CD4-positive, alpha-beta T cell treated with Interleukin-15 for 1 hour (primary cell): ENCODE data around the gene NFS1.
"Not testable (repeated sequence)": the region's sequence is repeated elsewhere in the genome, so short reads cannot be mapped to it uniquely, and the experiment has no call there.

ENCODE experiments used
- DNase-seq: peaks from one replicate; pipeline ENCODE4 v3.0.0-alpha.2; 2020

The NFS1 gene

DNA sequence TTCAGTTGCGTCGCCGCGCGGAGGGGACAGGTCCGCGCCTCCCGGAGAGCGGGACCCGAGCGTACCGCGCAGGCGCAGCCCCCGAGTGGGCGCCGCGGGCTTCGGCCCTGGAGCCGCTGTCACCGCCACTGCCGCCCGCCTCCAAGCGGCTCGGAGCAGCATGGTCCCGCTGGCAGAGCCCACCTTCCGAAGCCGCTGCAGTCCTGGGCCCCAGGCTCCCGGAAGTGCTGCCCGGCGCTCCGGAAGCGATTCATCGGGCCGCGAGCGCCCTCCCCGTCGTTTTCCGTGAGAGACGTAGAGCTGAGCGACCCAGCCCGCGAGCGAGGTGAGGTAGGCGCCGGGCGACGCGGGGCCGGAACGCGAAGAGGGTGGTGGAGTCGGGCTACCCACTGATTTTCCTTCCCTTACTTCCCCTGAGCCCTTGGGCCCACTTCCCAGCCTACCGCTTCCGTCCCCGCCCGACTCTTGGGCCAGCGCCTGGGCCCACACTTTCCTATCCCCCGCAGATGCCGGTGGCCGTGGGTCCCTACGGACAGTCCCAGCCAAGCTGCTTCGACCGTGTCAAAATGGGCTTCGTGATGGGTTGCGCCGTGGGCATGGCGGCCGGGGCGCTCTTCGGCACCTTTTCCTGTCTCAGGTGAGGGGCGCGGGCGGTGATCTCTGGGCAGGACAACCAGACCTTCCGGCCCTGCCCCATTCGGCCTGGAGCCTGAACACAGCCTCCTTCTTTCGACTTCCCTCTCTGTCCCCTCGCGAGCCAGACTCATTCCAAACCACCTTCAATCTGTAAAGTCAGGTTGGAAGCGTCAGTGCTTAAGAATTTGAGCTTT, at the start of gene NFS1, which contains the start of gene ROMO1:
NFS1 (minus strand) TSS at position 226 of the 830 bp plus-strand sequence; CDS start at position 162, 64 bp downstream.
ROMO1 (plus strand) TSS at position 279 of the 830 bp plus-strand sequence; CDS start at position 507, 228 bp downstream.
- DNase-seq: peak; percentile 87

DNA sequence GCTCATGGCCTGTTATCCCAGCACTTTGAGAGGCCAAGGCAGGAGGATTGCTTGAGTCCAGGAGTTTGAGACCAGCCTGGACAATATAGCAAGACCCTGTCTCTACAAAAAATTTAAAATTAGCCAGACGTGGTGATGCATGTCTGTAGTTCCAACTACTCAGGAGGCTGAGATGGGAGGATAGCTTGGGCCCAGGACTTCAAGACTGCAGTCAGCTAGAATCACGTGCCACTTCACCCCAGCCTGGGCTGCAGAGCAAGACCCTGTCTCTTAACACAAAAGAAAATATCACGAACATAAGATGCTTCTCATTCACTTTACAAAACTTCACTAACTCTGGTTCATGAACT, 45.3 kb upstream of the NFS1 start:
- DNase-seq: not testable (repeated sequence)

DNA sequence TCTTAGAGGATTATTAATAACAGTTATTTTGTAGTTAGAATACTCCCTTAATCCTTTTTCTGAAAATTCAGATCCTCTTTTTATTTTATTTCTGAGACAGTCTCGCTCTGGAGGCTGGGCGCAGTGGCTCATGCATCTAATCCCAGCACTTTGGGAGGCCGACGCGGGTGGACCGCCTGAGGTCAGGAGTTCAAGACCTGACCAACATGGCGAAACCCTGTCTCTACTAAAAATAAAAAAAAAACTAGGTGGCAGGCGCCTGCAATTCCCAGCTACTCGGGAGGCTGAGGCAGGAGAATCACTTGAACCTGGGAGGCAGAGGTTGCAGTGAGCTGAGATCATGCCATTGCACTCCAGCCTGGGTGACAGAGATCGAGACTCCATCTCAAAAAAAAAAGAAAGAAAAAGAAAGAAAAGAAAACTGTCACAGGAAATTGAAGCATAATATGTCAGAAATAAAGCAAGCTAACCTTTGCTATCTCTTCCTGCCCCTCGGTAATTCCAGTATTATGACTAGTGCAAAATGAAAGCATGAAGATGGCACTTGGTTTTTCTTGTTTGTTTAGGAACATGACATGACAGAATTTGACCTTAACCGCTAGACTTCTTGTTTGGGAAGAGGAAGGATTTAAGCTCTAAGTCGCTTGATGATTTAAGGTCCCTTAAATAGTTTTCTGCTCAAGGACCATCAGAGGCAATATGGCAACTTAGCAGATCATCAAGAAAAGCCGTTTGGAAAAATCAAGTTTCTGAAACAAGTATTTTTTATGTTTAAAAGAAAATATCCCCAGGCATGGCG, 44.7 kb upstream of the NFS1 start:
- DNase-seq: no peak

DNA sequence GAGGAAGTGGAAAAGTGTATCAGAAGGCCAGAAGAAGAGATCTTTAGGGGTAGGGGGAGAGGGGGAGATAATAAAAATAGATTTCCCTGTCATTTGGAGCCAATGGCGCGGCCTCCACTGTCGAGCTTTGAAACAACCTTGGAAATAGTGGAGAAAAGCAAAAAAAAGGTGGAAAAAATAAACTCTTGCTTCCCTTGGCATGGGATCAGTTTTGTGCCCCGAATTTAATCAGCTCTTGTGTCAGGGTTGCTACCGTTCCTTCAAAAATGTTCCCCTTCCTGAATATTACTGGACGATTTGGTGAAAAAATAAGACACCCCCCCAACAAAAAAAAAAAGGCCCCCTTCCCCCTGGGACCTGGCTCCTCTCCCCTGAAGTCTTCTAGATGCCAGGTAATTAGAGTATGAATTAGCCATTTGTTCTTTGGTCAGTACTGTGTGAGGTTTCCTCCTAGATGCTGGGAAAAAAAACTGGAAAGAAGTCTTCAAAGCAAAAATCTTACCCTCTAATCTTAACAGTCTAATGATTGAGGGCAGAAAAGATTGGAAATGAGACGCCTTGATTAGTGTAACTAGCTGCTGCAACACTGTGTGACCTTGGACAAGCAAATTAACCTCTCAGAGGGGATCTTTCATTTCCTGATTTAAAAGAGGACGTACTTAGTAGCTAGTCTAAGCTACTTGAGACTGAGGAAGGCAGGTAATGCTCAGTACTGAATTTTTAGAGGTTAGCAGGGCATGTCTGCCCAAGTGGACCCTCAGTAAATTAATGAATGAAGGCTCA, 43.8 kb upstream of the NFS1 start:
- DNase-seq: no peak

DNA sequence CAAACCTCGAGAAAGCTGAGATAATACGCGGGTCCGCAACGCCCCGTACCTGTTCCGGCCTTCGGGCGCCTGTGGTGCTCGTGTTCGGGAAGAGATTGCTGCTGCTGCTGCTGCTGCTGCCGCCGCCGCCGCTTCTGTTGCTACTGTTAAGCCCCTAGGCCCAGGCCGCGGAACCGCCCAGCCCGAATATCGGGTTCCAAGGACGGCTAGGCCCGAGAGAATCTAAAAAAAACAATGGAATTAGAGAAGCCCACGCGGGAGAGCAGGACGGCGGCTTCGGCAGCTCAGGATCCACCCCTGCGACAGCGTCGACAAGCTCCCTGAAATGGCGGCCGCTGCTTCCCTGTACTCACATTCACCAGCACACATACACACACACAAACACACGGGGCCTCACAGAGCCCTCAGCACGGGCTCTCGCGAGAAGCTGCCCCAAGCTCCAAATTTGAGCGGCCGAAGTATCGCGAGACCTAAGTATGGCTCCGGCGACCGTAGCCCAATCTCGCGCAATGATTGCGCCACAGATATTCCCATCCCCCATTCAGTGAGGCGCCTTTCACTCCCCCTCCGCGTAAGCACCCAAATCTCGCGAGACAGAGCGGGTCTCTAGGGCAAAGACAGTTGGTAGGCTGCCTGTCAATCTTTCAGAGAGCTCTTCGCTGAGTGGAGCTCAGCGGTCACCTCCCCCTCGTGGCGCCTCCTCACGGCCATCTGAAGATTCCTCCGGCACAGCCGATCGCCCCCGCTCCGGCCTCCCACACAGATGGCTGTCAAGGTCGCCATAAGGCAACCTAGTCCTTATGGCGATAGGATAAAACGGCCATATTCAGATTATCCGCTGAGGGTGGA, 43.0 kb upstream of the NFS1 start, which contains the start of gene RBM39:
RBM39 (minus strand) TSS at position 369 of the 849 bp plus-strand sequence. CDS start 1,386 bp downstream, outside the sequence.
- DNase-seq: peak; percentile 100

DNA sequence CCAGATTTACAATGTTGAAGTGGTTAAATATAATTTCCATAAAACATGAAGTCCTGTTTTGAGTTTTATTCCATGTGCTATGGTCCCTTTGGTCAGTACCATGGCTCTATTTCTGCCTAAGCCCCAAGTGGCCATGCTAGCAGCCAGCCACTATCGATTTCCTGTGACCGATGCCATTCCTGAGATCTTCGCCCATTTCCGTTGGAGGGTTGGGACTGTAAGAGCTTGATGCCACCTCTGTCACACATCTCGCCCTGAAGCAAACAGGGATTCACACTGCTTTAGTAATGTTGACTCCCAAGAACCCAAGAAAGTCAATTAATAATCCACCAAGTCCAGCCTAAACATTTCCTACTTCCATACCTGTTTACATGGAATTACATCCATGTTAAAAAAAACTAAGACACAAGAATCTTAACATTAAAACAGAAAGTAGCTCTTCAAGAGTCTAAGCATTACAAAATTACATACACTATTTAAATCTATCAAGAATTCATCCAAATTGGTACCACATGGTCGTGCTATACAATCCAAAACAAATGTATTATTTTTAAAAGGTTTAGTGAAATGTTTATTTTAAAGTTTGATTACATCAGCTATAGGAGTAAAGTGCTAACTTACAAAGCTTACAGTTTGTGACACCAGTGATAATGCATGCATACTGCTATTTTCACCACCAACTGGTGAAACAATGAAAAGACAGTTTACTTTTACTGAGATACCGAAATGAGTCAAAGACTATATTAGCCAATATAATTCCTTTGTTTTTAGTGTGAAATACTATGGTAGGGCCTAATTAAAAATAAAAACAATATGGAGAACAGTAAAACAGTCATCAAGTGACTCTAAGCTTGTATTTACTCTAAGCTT, 40.4 kb upstream of the NFS1 start:
- DNase-seq: no peak

DNA sequence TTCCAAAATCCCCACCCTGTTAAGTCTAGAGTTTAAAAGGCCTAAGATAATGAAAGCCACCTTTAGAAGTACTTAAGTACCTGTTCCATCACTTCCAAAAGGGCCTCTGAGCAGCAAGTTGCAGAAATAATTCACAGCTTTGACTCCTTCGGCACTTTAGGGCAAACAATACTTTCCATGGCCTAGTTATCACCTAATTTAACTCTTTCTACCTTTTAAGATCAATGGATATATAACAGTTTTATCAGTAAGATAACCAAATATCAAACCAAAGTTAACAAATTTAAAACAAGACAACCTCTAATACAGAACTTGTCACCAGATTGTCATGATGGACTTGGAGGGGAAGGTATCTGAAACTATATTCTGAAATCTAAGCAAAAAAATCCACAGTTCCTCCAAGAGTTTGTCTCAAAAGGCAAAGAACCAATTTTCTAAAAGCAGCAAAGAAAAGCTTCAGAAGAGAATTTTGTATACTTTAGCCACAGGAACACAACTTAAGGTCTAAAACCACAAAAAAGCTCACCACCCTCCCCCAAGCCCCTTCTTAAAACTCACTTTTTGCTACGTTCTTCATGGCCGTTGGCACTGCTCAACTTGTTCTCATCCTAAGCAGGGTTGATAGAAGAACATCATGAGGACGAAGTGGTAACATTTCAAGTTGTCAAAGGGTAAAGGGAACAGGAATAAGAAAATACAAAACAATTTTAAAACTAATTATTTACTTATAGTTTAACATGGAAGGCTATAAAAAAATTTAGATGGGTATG, 39.4 kb upstream of the NFS1 start:
- no peak for DNase-seq

DNA sequence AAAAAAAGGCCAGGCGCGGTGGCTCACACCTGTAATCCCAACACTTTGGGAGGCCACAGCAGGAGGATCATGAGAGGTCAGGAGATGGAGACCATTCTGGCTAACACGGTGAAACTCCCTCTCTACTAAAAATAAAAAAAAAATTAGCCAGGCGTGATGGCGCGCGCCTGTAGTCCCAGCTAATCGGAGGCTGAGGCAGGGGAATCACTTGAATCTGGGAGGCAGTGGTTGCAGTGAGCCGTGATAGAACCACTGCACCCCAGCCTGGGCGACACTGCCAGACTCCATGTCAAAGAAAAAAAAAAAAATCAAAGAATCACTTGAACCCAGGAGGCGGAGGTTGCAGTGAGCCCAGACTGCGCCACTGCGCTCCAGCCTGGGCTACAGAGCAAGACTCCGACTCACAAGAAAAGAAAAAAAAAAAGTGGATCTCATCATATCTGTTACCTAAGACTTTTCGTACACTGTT, 38.7 kb upstream of the NFS1 start:
- DNase-seq: no peak

DNA sequence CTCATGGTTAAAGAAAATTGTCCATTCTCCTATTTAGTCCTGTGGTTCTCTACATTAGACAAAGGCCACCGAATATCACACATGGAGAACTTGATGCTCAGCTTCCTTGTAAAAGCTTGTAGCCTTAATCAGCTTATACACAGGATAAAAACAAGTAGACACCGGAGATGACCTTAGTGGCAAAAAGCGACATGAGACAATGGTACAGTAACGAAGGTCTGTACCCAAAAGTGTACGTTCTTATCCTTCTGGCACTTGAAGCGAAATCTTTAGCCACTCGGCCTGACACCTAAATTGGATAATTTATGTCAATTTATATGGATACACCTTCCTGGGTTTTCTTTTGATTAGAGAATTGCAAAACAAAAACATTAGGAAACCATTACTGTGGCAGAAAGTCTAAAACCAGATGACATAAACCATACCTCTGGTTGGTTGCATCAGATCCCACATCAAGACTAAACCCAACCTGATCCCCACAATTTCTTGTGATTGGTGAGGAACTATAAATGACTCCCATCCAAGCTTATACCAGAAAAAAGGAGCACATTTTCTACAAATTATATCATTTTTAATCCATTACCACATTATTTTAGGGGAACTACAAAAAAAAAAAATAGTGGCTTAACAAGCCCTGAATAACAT, 36.8 kb upstream of the NFS1 start:
- no peak for DNase-seq

DNA sequence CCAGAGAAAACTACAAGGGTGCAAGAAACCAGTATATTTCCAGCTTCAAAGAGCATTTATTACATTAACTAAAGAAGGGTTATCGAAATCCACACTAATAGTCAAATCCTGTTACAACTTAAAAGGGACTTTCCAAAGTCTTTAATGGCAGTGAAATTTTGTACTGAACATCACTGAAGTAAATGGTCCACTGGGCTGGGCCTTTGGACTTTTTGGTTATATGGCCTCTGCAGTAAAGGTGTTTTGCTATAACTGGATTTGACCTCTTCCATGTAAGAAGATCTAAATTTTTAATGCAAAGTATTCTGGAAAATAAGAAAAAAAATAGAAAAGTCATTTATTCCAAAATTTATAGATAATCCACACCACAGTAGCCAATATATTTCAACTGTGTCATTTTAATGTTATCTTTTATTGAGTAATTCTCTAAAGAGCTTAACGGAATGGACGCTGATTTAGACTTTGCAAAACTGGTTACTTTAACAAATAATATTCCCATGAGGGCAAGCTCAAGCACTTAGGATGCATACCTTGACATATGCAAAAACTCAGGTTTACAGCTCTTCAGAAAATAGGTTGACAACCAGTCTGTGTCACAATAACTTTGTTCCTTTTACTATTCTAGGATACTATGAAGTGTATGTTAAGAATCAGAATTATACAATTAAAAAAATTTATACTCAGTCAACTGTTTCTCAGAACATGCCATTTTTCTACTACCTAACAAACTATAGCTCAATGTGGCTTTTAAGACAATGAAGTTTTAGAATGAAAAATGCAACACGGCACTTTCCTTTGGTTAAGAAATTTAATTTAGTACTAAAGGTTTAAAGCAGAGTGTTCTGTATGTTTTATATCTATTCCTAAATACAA, 35.9 kb upstream of the NFS1 start:
- no peak for DNase-seq

DNA sequence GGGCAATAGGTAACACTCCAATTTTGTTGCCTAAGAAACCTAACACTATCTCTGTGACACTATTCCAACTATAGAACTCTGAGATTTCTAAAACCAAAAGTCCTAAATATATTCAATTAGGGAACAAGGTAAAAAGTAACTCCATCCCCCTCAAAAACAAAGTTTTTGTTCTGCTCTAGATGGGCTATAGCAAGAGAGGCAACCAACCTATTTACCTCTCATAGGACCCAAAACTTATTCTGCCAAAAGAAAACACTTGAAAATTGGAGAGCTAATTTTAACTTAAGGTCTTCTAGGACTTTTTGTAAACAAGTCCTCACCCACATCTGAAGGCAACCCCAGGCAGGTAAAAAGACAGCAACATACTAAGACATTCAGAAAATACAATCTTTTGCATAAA, 35.2 kb upstream of the NFS1 start:
- no peak for DNase-seq

DNA sequence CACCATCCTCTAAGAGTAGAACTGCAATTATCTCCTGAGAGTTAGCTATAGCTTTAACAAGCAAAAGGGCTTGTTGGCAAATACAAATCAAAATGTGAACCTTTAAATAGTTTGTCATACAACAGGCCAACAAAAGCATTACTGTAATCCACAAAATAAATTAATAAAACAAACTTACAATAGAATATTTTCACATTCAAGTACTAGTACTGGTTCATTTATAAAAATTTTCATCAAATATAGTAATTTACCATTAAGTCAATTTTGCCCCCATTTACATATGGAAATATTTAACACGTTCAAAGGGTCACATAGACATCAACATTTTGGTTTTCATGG, 33.5 kb upstream of the NFS1 start:
- DNase-seq: no peak

DNA sequence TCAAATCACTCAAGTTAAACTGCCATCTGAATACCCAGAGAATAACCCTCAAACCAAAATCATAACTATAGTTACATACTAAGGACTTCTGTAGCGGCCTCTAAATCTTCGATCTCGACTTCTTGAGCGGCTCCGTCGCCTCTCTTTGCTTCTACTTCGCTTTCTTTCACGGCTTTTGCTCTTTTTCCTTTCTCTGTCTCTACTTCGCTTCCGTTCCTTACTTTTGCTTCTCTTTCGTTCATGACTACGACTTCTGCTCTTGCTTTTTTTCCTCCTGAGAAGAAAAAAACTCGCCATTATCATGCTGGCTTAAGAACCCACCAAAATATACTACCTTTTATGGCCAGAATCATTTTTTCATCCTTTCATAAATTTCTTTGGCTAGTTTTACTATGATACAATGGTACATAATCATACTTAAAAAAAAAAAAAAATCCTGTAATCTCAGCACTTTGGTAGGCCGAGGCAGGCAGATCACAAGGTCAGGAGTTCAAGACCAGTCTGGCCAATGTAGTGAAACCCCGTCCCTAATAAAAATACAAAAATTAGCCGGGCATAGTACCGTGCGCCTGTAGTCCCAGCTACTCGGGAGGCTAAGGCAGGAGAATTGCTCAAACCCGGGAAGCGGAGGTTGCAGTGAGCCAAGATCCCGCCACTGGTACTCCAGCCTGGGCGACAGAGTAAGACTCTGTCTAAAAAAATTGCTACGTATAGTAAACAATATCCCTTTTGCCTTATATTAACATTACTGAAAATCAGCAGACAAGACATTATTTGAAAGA, 32.9 kb upstream of the NFS1 start:
- no peak for DNase-seq

DNA sequence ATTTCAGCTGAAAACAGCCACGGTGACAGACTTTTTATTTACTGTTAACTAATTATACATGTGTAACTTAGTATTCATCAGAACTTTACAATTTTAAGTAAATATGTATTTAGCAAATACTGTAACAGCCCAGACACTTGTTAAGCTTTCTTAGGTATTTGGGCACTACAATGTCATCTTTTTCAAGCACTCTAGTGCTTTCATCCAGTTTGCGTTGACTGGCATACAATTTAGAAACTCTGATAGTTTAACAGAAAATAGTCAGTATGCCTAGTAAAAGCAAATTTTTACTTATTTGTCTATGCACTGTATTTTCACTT, 32.3 kb upstream of the NFS1 start:
- no peak for DNase-seq

DNA sequence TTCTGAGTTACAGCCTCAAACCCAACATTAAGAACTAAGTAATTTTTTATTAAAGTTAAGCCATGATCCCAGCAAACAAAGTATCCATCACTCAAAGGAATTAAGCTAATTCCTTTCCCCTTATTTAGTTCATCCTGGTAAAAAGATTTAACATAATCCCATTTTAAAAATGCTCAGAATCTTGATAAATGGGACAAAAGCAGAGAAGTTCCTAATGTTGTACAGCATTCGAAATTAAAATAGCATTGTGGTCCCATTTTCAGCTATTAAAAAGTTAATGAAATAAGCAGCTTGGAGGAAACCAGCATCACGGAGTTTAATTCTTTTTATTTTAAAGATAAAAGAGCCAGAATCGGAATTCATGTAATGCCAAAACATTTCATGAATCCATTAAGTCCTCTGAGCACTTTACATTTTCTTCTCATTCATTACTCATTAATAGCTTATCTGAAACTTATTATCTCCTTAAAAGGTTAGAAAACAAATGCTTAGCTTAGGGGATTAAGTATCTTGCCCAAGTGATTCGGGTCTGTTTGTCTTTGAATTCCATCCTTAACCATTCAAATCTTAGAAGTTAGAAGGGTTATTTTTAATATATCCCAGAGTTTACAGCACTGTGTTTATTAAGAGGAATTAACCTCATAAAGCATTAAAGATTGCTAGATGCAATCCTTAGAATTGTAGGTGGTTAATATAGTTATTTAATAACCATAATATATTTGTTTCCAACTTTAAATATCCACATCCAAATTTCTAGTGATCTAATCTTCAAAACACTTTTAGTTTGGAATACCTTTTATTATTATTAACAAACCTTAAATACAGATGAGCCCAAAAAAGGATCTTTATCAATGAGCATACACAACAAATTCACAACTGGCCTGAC, 31.7 kb upstream of the NFS1 start:
- no peak for DNase-seq

DNA sequence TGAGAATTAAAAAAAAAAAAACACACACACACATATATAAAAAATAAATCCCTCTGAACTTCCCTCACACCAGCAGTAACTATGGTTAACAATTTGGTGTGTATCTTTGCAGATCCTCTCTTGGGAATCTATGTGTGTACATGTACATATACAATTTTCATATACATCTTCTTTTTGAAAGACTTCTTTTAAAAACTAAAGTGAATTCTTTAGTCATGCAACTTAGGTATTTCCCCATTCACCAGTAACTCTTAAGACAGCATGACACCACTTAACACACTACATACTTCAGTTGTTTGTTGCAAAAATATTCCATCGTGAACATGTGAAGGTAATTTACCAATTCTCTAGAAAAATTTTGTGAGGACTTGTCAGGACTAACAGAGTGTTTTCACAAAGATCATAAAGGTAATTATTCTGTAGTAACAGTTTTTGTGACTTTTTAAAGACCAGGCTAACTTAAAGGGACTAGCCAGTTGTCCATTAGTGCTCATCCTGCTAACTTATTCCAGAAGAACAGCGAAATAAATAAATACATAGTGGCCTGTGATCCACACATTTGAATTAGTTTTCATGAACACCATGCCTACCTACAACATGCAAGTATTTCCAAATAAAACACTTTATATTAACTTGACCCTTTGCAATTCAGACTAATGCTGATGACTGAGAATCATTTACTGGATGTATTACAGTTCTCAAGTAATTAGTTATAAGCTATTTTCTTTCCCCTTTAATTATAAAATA, 30.9 kb upstream of the NFS1 start:
- no peak for DNase-seq
